HCT116 (cell line): ENCODE data around the gene SLC2A1. TPM values are rescaled to one million over a fixed set of nuclear protein-coding genes. Genes with fewer than 3 reads are reported as not detected.

ENCODE experiments used
- ATAC-seq: fragments of 200-7000 bp; cut with Tn5 transposase; 2 replicates; pipeline ENCODE4 v1.9.1; 2020; ENCODE audit warnings: mild to moderate bottlenecking, moderate library complexity
- BruUV-seq: library from RNA; stranded (reverse); fragments of 400-500 nt; replicated peaks from 2 replicates; lab custom pipeline; 2021; lab: Mats Ljungman, UMichigan
- CTCF ChIA-PET: fragments of 300-600 bp; sonication (Branson Sonifier 250); formaldehyde crosslinking; loops from one replicate; lab custom pipeline; 2021; ENCODE audit warnings: antibody characterized with exemption; lab: Charles Lee
- POLR2A ChIA-PET: fragments of 300-600, 350-600 bp; sonication (Branson Sonifier 250); formaldehyde crosslinking; loops from one replicate; lab custom pipeline; 2021; ENCODE audit warnings: antibody characterized with exemption; lab: Charles Lee
- RAD21 ChIA-PET, 2 experiments: fragments of 300-600 bp; sonication (Branson Sonifier 250); formaldehyde crosslinking; loops; one replicate each; lab custom pipeline; 2023; ENCODE audit warnings: low total read pairs in 2 of 2; ENCODE audit not compliant: uncharacterized antibody in 2 of 2, unreplicated experiment in 2 of 2, low non-redundant PET in 1 of 2; lab: Charles Lee
- DNase-seq: peaks from one replicate; pipeline ENCODE4 v3.0.0-alpha.2; 2010; ENCODE audit warnings: low read depth, low spot score
- H2AFZ ChIP-seq: fragments of 200-600 bp; shearing (Covaris generic), sonication (generic); 2 replicates; pipeline ENCODE4 v1.6.1; 2017; ENCODE audit warnings: low read depth, mixed run types, mixed read lengths, antibody characterized with exemption, low read length; ENCODE audit not compliant: poor library complexity, severe bottlenecking
- H3K27ac ChIP-seq: 2 replicates; pipeline ENCODE4 v1.5.1; 2012; ENCODE audit warnings: low read depth, low read length
- H3K27me3 ChIP-seq: fragments of 200-600 bp; sonication (generic); 2 replicates; pipeline ENCODE4 v1.6.1; 2016; ENCODE audit warnings: mixed run types, low read length, mixed read lengths; ENCODE audit not compliant: insufficient read depth
- H3K36me3 ChIP-seq, 2 experiments: fragments of 200-500 bp in 1 of 2; fragments of 200-600 bp in 1 of 2; sonication (Bioruptor generic) in 1 of 2; sonication (generic) in 1 of 2; 2 replicates each; pipeline versions ENCODE4 v1.5.1 to v1.6.1; 2014 to 2016; ENCODE audit warnings: low read length in 2 of 2, inconsistent platforms in 1 of 2, mixed read lengths in 1 of 2, mixed run types in 1 of 2; ENCODE audit not compliant: insufficient read depth in 2 of 2, control insufficient read depth in 1 of 2
- H3K4me1 ChIP-seq, 2 experiments: fragments of 200-600 bp in 1 of 2; sonication (generic) in 1 of 2; 2 replicates each; pipeline versions ENCODE4 v1.5.1 to v1.6.1; 2012 to 2017; ENCODE audit warnings: low read length in 2 of 2, inconsistent platforms in 1 of 2, mild to moderate bottlenecking in 1 of 2, mixed read lengths in 1 of 2, mixed run types in 1 of 2, moderate library complexity in 1 of 2; ENCODE audit not compliant: insufficient read depth in 2 of 2, control insufficient read depth in 1 of 2
- H3K4me2 ChIP-seq: fragments of 200-600 bp; sonication (generic); 2 replicates; pipeline ENCODE4 v1.6.1; 2017; ENCODE audit warnings: mixed run types, low read length, mixed read lengths
- H3K4me3 ChIP-seq, 2 experiments: fragments of 200-600 bp in 1 of 2; sonication (generic) in 1 of 2; replicated peaks in 1 of 2; 2 replicates each; pipeline ENCODE4 v1.5.1; 2011 to 2016; ENCODE audit warnings: low read length in 2 of 2, control low read depth in 1 of 2, low read depth in 1 of 2, mild to moderate bottlenecking in 1 of 2, mixed read lengths in 1 of 2, mixed run types in 1 of 2
- H3K79me2 ChIP-seq: fragments of 200-600 bp; sonication (generic); 2 replicates; pipeline ENCODE4 v1.6.1; 2017; ENCODE audit warnings: mild to moderate bottlenecking, mixed run types, low read length, moderate library complexity, mixed read lengths; ENCODE audit not compliant: insufficient read depth
- H3K9ac ChIP-seq: fragments of 200-600 bp; sonication (generic); 2 replicates; pipeline ENCODE4 v1.6.1; 2016; ENCODE audit warnings: low read length, mixed read lengths
- H3K9me2 ChIP-seq: fragments of 200-600 bp; sonication (generic), shearing (Covaris generic); 2 replicates; pipeline ENCODE4 v1.6.1; 2017; ENCODE audit warnings: mixed run types, mild to moderate bottlenecking, moderate library complexity; ENCODE audit not compliant: insufficient read depth
- H3K9me3 ChIP-seq, 2 experiments: fragments of 200-500 bp in 1 of 2; fragments of 200-600 bp in 1 of 2; sonication (Bioruptor generic) in 1 of 2; sonication (generic) in 1 of 2; 2 replicates each; pipeline ENCODE4 v1.6.1; 2014 to 2017; ENCODE audit warnings: low read length in 2 of 2, mixed read lengths in 2 of 2, inconsistent platforms in 1 of 2, low read depth in 1 of 2, mild to moderate bottlenecking in 1 of 2, mixed run types in 1 of 2, moderate library complexity in 1 of 2; ENCODE audit not compliant: control insufficient read depth in 1 of 2, insufficient read depth in 1 of 2
- H4K20me1 ChIP-seq: fragments of 200-600 bp; sonication (generic), shearing (Covaris generic); 2 replicates; pipeline ENCODE4 v1.6.1; 2017; ENCODE audit warnings: mixed run types, mild to moderate bottlenecking, moderate library complexity; ENCODE audit not compliant: insufficient read depth
- CBX3 ChIP-seq: IDR thresholded peaks from 2 replicates; pipeline ENCODE4 v1.6.1; 2012; ENCODE audit warnings: low read depth
- CEBPB ChIP-seq: IDR thresholded peaks from 2 replicates; pipeline ENCODE4 v1.6.1; 2012; ENCODE audit warnings: low read depth
- POLR2AphosphoS5 ChIP-seq: IDR thresholded peaks from 2 replicates; pipeline ENCODE4 v1.6.1; 2011; ENCODE audit warnings: mild to moderate bottlenecking, low read depth, low read length, moderate library complexity
- RAD21 ChIP-seq: IDR thresholded peaks from 2 replicates; pipeline ENCODE4 v1.6.1; 2012; ENCODE audit warnings: low read depth, mild to moderate bottlenecking
- REST ChIP-seq: IDR thresholded peaks from 2 replicates; pipeline ENCODE4 v1.6.1; 2012; ENCODE audit warnings: low read depth
- SP1 ChIP-seq: IDR thresholded peaks from 2 replicates; pipeline ENCODE4 v1.6.1; 2012; ENCODE audit warnings: low read depth
- YY1 ChIP-seq: IDR thresholded peaks from 2 replicates; pipeline ENCODE4 v1.6.1; 2011; ENCODE audit warnings: low read length, low read depth, moderate library complexity, mild to moderate bottlenecking; ENCODE audit not compliant: insufficient replicate concordance; ENCODE audit errors: extremely low read depth
- ZFX ChIP-seq: fragments of 450-650 bp; IDR thresholded peaks from 2 replicates; pipeline ENCODE4 v1.6.1; 2017
- intact Hi-C: fragments of 100-400 bp; cut with micrococcal nuclease; formaldehyde crosslinking; loops from 2 replicates; pipeline ENCODE4 v1.10.0; 2022
- total RNA-seq: library from RNA; stranded (reverse); gene quantifications from one replicate; pipeline ENCODE4 v1.2.1, GENCODE V29; 2021; ENCODE audit not compliant: unreplicated experiment

Gene SLC2A1
- total RNA-seq, 1 experiment from 2014 or later: 248 TPM

GRCh38 chr1:42935313-42935895 is 23.3 kb downstream of the SLC2A1 start:
- peaks cover 100% of the 10 kb centered on the region for H3K79me2 ChIP-seq
- no peaks in the 10 kb centered on the region for H4K20me1 ChIP-seq
- peaks cover 86 to 99% of the 10 kb centered on the region in 2 experiments for H3K4me1 ChIP-seq
- ATAC-seq: no peak
- peaks cover 5 to 32% of the 10 kb centered on the region in 2 experiments; a peak in 2 of 4 replicates for H3K36me3 ChIP-seq
- H3K9me2 ChIP-seq: no peaks in the 10 kb centered on the region
- H3K4me2 ChIP-seq: 0 out of 2 replicates have a peak overlapping the region, but pooled peaks have one; percentile 60
- ChIA-PET RAD21 (interaction anchor here in 1 of 2 experiments (1.2 kb wide), 1 partner anchor 138 kb away, joined by 6 read pairs; no protein-coding TSS in a partner anchor), POLR2A (interaction anchor here (0.5 kb wide), 1 partner anchor 81 kb away, joined by 4 read pairs; no protein-coding TSS in a partner anchor), CTCF (interaction anchor here (1.7 to 3.9 kb wide), 2 partner anchors 12 to 138 kb away, joined by 6 to 21 read pairs; no protein-coding TSS in a partner anchor)
- TF ChIP-seq CBX3: no peak
- no peak for TF ChIP-seq POLR2AphosphoS5
- no peak for TF ChIP-seq SP1
- TF ChIP-seq ZFX: no peak
- TF ChIP-seq YY1: no peak
- no peak for TF ChIP-seq REST
- no peak for TF ChIP-seq RAD21
- no peak for TF ChIP-seq CEBPB
- no TSS peak for BruUV-seq
- no peak for DNase-seq
- no peak overlapping the region for H2AFZ ChIP-seq
- no peak overlapping the region for H3K4me3 ChIP-seq
- peak overlapping the region; percentile 84 for H3K27ac ChIP-seq
- H3K9me3 ChIP-seq: no peaks in the 10 kb centered on the region
- intact Hi-C loops: no loop called here
- H3K27me3 ChIP-seq: no peaks in the 10 kb centered on the region
- H3K9ac ChIP-seq: peak overlapping the region; percentile 6; the same call in 1 of the 2 replicates
